ENCODE measurements around the gene RPAP3.
A peak's percentile ranks its signal among the peaks of the same experiment; 100 is the strongest.
"Not testable (repeated sequence)": the region's sequence is repeated elsewhere in the genome, so short reads cannot be mapped to it uniquely, and the experiment has no call there.

The RPAP3 gene

GRCh38 chr12:47717443-47718193 lies 11.8 kb upstream of the RPAP3 start:
- peak; percentile 48 to 51 for DNase-seq

GRCh38 chr12:47717046-47717442 lies 11.2 kb upstream of the RPAP3 start:
- DNase-seq, result peak in 1 of 2 donors; percentile 15

DNA sequence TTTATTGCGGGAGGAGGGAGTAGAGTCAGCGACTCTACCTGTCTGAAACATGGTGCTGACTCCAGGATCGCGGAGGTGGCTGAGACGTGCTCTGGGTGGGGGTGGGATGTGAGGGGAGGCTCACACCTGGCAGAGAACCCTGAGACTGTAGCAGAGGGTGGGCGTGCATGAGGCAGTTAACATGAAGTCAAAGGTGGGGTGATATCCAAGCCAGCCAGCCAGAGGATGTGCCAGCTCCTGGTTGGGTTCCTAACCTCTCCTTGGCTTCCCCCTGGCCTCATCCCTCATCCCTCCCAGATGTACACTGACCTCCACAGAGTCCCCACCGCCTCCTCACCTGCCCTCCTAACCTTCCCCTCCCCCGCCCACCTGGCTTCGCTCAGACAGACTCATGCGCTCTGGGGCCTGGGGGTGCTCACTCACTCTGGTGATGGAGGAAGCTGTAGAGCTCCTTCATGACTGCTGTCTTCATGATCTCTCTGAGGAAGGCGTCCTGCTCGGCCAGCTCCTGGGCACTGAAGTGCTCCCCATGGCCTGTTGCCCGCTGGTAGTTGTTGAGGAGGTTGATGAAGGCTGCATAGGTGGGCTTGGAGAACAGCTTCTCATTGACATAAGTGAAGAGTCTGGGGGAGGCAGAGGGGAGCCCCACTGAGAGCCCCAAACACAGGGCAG lies 10.2 kb upstream of the RPAP3 start:
- no peak for DNase-seq

DNA sequence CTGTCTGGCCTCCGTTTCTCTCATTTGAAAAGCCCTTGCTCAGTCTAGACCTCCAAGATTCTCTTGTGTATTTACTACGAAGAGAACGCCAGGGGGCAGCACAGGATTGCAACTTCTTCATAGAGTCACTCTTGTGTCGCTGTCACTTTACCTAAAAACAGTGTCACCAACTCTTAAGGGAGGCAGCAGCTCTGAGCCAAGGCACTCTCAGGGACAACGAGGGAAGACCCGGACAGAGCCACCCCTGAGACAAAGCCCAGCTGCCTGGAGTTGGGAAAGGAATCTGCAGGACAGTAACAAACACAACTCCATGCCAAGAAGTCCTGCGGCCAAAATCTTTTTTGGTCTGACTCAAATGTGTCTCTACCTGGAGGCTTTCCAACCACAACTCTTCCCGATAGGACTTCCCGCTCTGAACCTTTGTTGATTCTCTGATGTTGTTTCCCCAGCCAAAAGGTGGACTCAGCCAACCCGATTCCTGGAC lies 9.6 kb upstream of the RPAP3 start:
- DNase-seq, result peak; percentile 81 to 86

DNA sequence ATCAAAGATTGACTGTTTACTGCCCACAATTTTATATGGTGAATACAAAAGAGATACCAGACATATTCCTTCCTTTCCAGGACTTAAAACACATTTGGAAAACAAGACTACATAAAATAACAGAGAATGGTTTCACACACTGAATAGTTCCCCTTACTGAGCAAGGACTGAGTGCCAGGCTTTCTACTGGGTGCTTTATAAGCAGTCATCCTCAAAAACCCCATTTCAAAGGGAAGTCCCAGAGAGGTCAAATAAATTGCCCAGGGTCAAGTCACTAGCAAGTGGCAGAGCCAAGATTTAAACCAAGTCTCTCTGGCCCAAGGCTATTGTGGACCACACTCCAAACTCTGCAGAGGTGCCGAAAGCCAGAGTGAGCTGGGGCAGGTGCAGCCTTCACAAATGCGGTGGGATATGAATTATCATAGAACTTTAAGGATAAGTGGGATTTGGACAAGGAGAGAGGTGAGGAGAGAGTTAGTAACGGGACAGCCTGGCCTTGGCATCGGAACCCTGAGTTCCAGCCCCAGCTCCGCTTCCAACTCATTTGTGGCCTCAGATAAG lies 9.1 kb upstream of the RPAP3 start:
- no peak for DNase-seq

DNA sequence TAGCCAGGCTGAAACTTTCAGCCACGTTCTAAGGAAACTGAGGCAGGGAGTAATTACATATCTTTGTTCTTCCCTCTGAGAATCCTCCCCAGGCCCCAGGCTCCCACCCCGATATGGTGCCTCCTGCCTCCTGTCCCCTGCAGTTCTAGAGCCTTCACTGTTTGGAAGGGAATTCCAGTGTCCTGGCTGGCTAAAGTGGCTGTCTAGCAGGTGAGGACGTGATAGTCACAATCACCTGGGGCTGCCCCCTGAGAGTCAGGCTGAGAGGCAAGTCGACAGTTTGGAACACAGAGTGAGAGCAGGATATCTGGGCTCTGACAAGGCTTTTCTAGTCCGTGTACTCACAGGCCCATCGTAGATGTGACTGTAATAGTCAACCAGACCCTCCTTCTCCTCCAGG lies 6.3 kb upstream of the RPAP3 start:
- DNase-seq, result no peak

- DNase-seq, result no peak
These were observed 5.6 kb upstream of the RPAP3 start for GRCh38 chr12:47711448-47711847.

DNA sequence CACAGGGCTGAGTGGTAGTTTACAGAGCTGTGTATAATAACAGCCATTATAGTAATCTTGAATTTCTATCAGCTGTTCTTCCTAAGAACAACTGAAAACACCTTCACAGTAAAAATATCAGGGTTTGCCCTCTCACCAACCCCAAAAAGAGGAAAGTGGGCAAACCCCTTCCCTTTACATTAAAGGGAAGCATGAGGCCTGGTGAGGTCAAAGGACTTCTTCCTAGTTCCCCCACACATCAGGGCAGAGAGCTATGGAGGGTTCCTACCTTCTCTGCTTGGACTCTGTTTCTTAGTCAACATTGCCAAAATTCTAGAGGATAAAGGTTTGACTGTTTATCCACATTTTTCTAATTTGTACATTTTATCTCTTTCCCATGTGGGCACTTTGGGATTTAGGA lies 4.4 kb upstream of the RPAP3 start:
- no peak for DNase-seq

GRCh38 chr12:47709671-47710070 lies 3.8 kb upstream of the RPAP3 start:
- no peak for DNase-seq

GRCh38 chr12:47709237-47709636 lies 3.4 kb upstream of the RPAP3 start:
- no peak for DNase-seq

DNA sequence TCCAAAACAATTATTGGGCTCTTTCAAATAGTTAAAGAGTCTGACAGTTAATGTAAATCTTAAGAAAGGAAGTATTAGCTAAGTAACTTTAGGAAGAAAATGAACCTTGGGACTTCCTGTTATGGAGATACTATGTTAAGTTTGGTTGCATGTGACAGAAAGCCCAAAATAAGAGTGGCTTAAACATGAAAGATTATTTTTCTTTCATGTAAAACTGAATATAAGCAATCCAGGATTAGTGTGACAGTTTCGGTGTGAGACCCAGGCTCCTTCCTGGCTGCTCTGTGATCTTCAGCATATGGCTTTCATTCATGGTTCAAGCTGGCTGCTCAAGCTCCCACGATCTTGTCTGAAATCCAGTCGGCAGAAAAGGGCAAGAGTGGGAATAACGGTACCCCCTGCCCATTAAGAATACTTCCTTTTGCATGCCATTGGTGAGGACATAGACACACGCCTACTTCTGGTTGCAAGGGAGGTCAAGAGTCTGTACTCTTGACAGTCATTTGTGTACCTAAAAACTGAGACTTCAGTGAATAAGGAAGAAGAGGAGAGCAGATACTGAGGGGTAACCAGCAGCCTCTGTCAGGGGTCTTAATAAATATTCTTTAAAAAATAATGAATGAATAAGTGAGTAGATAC lies 2.2 kb upstream of the RPAP3 start:
- DNase-seq, result no peak

DNA sequence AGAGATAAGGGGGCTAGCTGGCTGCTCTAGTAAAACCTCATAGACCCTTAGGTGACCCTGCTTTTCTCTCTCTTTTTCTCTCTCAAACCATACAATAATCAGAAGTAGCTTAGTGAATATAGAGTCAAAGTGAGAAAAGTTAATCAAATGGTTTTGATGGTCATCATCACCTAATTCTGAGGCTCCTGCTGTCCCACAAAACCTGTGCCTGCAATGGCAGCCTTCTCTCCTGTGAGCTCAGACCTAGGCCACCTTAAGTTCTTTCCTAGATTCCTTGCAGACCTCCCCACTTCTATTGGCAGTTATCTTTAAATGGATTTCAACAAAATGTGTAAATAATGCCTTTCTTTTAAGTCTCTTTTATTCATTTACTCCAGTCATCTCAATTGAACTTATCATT lies 1.5 kb upstream of the RPAP3 start:
- DNase-seq, result no peak

GRCh38 chr12:47705229-47705565 lies 633 bp downstream of the RPAP3 start:
- no peak for DNase-seq

DNA sequence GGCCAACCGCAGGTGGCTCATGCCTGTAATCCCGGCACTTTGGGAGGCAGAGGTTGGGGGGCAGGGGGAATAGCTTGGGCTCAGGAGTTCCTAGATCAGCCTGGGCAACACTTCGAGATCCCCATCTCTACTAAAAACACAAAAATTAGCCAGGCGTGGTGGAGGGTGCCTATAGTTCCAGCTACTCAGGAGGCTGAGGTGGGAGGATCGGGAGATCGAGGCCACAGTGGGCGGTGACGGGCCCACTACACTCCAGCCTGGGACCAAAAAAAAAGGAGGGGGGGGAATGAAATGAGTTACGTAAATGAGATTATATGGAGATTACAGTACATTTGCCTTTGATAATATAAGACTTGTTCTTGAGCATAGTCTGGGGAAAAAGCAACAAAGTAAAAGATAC lies 1.1 kb downstream of the RPAP3 start:
- DNase-seq, result no peak

GRCh38 chr12:47700263-47700662 lies 5.6 kb downstream of the RPAP3 start:
- DNase-seq, result no peak

- DNase-seq, result no peak
These were observed 7.2 kb downstream of the RPAP3 start for GRCh38 chr12:47698631-47699030.

GRCh38 chr12:47698055-47698454 lies 7.8 kb downstream of the RPAP3 start:
- no peak for DNase-seq

DNA sequence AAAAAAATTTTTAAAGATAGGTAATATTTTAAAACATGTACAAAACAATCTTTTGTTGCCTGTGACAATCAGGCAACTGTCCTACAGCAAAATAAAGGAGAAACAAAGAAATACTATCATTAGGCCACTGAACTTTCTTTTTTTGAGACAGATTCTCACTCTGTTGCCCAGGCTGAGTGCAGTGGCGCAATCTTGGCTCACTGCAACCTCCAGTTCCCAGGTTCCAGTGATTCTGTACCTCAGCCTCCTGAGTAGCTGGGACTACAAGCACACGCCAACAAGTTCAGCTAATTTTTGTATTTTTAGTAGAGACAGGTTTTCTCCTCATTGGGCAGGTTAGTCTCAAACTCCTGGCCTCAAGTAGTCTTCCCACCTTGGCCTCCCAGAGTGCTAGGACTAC lies 16.6 kb downstream of the RPAP3 start:
- DNase-seq, result no peak

DNA sequence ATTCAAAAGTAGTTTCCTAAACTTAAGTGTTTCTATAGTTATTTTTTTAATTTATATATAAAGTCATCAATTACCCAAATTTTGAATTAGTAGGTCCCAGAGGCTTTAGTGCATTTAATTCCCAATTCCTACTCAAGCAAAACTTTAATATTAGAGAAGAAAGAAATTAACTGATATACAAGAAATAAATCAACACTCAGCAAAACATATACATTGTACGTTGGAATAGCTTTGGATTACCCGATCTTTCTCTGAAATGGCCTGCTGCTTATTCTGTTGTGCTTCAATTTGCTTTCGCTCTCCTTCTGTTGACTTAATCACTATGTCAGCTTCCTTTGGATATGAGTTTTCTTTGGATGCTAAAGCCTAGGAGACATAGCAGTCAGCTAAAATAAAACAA lies 18.2 kb downstream of the RPAP3 start:
- no peak for DNase-seq

DNA sequence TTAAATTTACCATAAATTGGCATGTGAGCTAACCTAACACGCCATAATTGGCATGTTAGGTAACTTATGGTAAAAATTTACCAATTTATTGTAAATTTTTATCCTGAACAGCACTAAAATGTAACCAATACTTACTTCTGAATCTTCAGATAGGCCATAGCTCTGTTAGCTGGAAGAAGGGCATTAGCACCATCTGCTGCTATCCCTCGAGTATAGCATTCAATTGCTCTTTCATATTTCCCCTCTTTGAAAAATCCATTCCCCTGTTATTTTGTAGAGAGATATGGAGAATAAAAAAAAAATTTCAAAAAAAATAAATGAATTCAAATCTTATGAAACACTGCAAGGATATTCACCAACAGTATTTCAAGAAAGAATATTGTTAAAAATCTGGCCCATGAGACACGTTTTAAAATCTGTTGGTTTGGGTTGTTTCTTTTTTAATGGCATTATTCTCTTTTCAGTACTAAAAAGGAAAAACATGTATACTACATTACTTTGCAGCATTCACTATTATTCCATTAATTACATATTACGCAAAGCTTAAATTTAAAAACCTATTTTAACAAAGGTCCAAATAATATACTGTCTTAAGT lies 19.1 kb downstream of the RPAP3 start:
- DNase-seq, result no peak

DNA sequence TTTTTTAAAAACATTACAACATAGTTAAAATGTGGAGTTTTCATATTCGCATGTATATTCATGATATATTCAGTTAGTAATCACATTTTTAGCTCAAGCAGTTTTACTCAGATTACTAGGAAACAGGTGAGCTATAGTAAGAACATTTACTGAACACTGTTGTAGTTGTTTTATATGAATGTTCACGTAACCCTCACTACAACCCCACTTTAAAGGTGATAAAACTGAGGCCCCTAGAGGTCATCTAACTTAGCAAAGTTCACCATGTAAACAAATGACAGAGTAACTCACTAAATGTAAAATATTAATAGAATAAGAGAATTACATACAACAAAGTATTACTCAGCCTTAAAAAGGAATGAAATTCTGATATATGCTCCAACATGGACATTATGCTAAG lies 26.0 kb downstream of the RPAP3 start:
- DNase-seq, result no peak

GRCh38 chr12:47672068-47672467 lies 33.8 kb downstream of the RPAP3 start:
- no peak for DNase-seq

DNA sequence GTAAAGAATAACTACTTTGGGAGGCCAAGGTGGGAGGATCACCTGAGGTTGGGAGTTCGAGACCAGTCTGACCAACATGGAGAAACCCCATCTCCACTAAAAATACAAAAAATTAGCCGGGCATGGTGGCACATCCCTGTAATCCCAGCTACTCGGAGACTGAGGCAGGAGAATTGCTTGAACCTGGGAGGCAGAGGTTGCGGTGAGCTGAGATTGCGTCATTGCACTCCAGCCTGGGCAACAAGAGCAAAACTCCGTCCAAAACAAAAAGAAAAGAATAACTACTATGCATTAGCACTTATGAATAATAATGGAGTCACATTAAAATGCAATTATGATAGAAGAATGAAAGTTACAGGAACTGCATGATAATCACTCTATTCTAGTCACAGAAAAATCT lies 37.9 kb downstream of the RPAP3 start:
- DNase-seq, result not testable (repeated sequence)
